ENCODE data around the gene TFDP3. TPM values are rescaled to one million over a fixed set of nuclear protein-coding genes. Genes with fewer than 3 reads are reported as not detected.

Gene TFDP3
- total RNA-seq, 1 donor from 2014 or later: not detected

GRCh38 chrX:133190877-133191738 is 27.0 kb downstream of the TFDP3 start:
- H3K4me1 Mint-ChIP-seq (ENCODE audit: low read depth, unreplicated experiment): peaks cover 3% of the 10 kb centered on the region
- DNase-seq: peak; percentile 13
- no peak overlapping the region for H3K27ac Mint-ChIP-seq (ENCODE audit: unreplicated experiment)
- H3K4me3 Mint-ChIP-seq (ENCODE audit: unreplicated experiment): no peak overlapping the region
- no peaks in the 10 kb centered on the region for H3K36me3 Mint-ChIP-seq (ENCODE audit: unreplicated experiment)
- H3K9me3 Mint-ChIP-seq (ENCODE audit: unreplicated experiment): no peaks in the 10 kb centered on the region
- H3K27me3 Mint-ChIP-seq (ENCODE audit: unreplicated experiment): no peaks in the 10 kb centered on the region
- no peak for TF ChIP-seq CTCF (IDR thresholded peaks at IDR 0.05; ENCODE audit: partially characterized antibody, unreplicated experiment)

- H3K4me1 Mint-ChIP-seq (ENCODE audit: low read depth, unreplicated experiment): peaks cover 3% of the 10 kb centered on the region
Measured at GRCh38 chrX:133189195-133189594, 29.0 kb downstream of the TFDP3 start.

GRCh38 chrX:133188631-133189030 is 29.5 kb downstream of the TFDP3 start:
- Mint-ChIP-seq H3K27ac (ENCODE audit: unreplicated experiment) (no peak overlapping the region), H3K36me3 (ENCODE audit: unreplicated experiment) (no peaks in the 10 kb centered on the region), H3K9me3 (ENCODE audit: unreplicated experiment) (no peaks in the 10 kb centered on the region), H3K4me1 (ENCODE audit: low read depth, unreplicated experiment) (peaks cover 3% of the 10 kb centered on the region), H3K27me3 (ENCODE audit: unreplicated experiment) (no peaks in the 10 kb centered on the region), H3K4me3 (ENCODE audit: unreplicated experiment) (no peak overlapping the region)
- DNase-seq: no peak
- no peak for TF ChIP-seq CTCF (IDR thresholded peaks at IDR 0.05; ENCODE audit: partially characterized antibody, unreplicated experiment)

More at GRCh38 chrX:133189195-133189594, 29.0 kb downstream of the TFDP3 start:
- no peak for DNase-seq
- Mint-ChIP-seq H3K9me3 (ENCODE audit: unreplicated experiment) (no peaks in the 10 kb centered on the region), H3K36me3 (ENCODE audit: unreplicated experiment) (no peaks in the 10 kb centered on the region), H3K27ac (ENCODE audit: unreplicated experiment) (no peak overlapping the region), H3K4me3 (ENCODE audit: unreplicated experiment) (no peak overlapping the region), H3K27me3 (ENCODE audit: unreplicated experiment) (no peaks in the 10 kb centered on the region)
- TF ChIP-seq CTCF (IDR thresholded peaks at IDR 0.05; ENCODE audit: partially characterized antibody, unreplicated experiment): no peak

- TF ChIP-seq CTCF (IDR thresholded peaks at IDR 0.05; ENCODE audit: partially characterized antibody, unreplicated experiment): no peak
- H3K4me3 Mint-ChIP-seq (ENCODE audit: unreplicated experiment): no peak overlapping the region
Measured at GRCh38 chrX:133185938-133186337, 32.2 kb downstream of the TFDP3 start.

GRCh38 chrX:133185119-133185518 is 33.0 kb downstream of the TFDP3 start:
- DNase-seq: no peak

More at GRCh38 chrX:133185938-133186337, 32.2 kb downstream of the TFDP3 start:
- no peaks in the 10 kb centered on the region for H3K27me3 Mint-ChIP-seq (ENCODE audit: unreplicated experiment)
- no peaks in the 10 kb centered on the region for H3K36me3 Mint-ChIP-seq (ENCODE audit: unreplicated experiment)
- no peaks in the 10 kb centered on the region for H3K4me1 Mint-ChIP-seq (ENCODE audit: low read depth, unreplicated experiment)
- DNase-seq: no peak
- no peaks in the 10 kb centered on the region for H3K9me3 Mint-ChIP-seq (ENCODE audit: unreplicated experiment)
- H3K27ac Mint-ChIP-seq (ENCODE audit: unreplicated experiment): no peak overlapping the region

More at GRCh38 chrX:133185119-133185518, 33.0 kb downstream of the TFDP3 start:
- Mint-ChIP-seq H3K4me1 (ENCODE audit: low read depth, unreplicated experiment) (no peaks in the 10 kb centered on the region), H3K4me3 (ENCODE audit: unreplicated experiment) (no peak overlapping the region), H3K36me3 (ENCODE audit: unreplicated experiment) (no peaks in the 10 kb centered on the region), H3K9me3 (ENCODE audit: unreplicated experiment) (no peaks in the 10 kb centered on the region), H3K27me3 (ENCODE audit: unreplicated experiment) (no peaks in the 10 kb centered on the region), H3K27ac (ENCODE audit: unreplicated experiment) (no peak overlapping the region)
- TF ChIP-seq CTCF (IDR thresholded peaks at IDR 0.05; ENCODE audit: partially characterized antibody, unreplicated experiment): no peak

All from glutamatergic neuron (in vitro differentiated cells).